PFSK-1 (cell line): ENCODE results near the gene ENTPD8.

ENCODE experiments used
- FOXP2 ChIP-seq: optimal IDR thresholded peaks from 2 replicates; pipeline ENCODE3; 2011; ENCODE audit warnings: borderline replicate concordance, control low read depth, inconsistent platforms; ENCODE audit not compliant: insufficient read depth; ENCODE audit errors: extremely low read length, extremely low read depth
- POLR2AphosphoS5 ChIP-seq: IDR thresholded peaks from 2 replicates; pipeline ENCODE4 v1.6.1; 2012; ENCODE audit warnings: low read depth, mild to moderate bottlenecking, control low read depth, low read length, moderate library complexity
- SIN3A ChIP-seq: IDR thresholded peaks from 2 replicates; pipeline ENCODE4 v1.6.1; 2012; ENCODE audit warnings: mild to moderate bottlenecking, low read length, moderate library complexity, borderline replicate concordance; ENCODE audit not compliant: insufficient read depth
- TAF1 ChIP-seq: IDR thresholded peaks from 2 replicates; pipeline ENCODE4 v1.6.1; 2012; ENCODE audit warnings: low read length, control low read depth, borderline replicate concordance; ENCODE audit not compliant: insufficient read depth
- TF ChIP-seq, protein P1 (sequence below), 2 experiments: IDR thresholded peaks; 2 replicates each; pipeline versions ENCODE4 v1.6.1 to v1.8.0; 2011 to 2012; ENCODE audit warnings: low read depth in 2 of 2, low read length in 2 of 2, control low read depth in 1 of 2, inconsistent platforms in 1 of 2, mild to moderate bottlenecking in 1 of 2, moderate library complexity in 1 of 2; ENCODE audit not compliant: insufficient read depth in 1 of 2

The ENTPD8 gene

DNA sequence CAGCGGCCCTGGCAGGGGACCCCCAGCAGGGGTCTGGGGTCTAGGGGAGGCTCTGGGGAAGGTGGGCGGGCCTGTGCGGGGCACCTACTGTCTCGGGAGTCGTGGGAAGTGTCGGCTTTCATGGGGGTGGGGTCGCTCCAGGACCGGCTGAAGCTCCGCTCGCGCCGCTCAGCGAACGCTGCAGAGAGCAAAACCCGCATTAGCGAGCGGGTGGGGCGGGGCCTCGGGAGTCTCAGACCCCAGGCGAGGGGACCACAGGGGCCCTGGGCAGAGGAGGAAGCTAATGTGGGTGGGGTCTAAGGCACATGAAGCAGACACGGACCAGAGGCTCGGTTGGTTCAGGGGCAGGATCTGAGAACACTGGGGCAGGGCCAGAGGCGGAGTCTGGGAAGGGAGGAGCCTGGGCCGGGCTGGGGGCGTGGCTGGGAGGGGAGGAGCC, 12.5 kb upstream of the ENTPD8 start:
- 0 out of 2 replicates have a peak, but pooled peaks have one; percentile 24 for TF ChIP-seq POLR2AphosphoS5
- no peak for TF ChIP-seq TAF1
- no peak for TF ChIP-seq FOXP2
- TF ChIP-seq SIN3A: no peak

DNA sequence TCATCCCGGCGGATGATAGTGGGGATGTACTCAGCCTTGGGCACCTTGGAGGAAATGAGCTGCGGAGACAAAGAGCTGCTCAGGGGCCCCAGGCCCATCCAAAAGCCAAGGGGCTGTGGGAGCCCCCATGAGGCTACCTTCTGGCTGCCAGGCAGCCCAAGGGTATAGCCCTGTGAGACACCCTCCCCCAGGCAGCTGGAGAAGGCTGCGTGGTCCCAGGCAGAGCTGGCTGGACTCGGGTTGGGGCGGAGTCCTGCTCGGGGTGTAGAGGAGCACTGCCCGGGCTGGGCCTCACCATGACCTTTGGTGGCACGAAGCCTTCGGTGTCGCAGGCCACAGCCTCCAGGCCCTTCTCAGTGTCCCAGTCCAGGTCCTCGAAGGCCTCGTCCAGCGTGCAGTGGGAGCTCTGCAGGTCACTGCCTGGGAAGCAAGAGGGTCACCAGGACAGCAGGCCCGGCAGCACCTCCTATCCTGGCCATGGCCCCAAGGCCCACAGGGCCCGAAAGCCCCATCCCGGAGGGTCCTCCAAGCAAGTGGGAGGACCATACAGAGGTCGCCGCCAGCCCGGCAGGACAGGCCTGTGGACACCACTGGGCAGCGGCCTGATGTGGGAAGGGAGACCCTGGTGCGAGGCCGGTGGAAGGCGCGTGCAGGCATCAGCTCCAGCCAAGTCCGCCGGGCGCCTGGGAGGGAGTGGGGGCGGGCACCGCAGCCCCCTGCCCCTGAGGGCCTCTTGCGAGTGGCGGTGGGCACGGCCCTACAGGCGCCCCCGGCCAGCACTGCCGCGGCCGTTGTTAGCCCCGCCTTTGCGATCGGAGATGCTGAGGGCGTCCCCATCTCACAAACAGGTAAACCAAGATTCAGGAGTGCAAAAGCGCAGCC, 11.8 kb upstream of the ENTPD8 start:
- TF ChIP-seq, protein P1, sequence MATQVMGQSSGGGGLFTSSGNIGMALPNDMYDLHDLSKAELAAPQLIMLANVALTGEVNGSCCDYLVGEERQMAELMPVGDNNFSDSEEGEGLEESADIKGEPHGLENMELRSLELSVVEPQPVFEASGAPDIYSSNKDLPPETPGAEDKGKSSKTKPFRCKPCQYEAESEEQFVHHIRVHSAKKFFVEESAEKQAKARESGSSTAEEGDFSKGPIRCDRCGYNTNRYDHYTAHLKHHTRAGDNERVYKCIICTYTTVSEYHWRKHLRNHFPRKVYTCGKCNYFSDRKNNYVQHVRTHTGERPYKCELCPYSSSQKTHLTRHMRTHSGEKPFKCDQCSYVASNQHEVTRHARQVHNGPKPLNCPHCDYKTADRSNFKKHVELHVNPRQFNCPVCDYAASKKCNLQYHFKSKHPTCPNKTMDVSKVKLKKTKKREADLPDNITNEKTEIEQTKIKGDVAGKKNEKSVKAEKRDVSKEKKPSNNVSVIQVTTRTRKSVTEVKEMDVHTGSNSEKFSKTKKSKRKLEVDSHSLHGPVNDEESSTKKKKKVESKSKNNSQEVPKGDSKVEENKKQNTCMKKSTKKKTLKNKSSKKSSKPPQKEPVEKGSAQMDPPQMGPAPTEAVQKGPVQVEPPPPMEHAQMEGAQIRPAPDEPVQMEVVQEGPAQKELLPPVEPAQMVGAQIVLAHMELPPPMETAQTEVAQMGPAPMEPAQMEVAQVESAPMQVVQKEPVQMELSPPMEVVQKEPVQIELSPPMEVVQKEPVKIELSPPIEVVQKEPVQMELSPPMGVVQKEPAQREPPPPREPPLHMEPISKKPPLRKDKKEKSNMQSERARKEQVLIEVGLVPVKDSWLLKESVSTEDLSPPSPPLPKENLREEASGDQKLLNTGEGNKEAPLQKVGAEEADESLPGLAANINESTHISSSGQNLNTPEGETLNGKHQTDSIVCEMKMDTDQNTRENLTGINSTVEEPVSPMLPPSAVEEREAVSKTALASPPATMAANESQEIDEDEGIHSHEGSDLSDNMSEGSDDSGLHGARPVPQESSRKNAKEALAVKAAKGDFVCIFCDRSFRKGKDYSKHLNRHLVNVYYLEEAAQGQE (IDR thresholded peaks at IDR 0.05; ENCODE audit: insufficient read depth in 1 of 2, low read depth in 2 of 2, low read length in 2 of 2): no peak
- no peak for TF ChIP-seq POLR2AphosphoS5
- no peak for TF ChIP-seq SIN3A
- no peak for TF ChIP-seq TAF1
- TF ChIP-seq FOXP2: no peak

DNA sequence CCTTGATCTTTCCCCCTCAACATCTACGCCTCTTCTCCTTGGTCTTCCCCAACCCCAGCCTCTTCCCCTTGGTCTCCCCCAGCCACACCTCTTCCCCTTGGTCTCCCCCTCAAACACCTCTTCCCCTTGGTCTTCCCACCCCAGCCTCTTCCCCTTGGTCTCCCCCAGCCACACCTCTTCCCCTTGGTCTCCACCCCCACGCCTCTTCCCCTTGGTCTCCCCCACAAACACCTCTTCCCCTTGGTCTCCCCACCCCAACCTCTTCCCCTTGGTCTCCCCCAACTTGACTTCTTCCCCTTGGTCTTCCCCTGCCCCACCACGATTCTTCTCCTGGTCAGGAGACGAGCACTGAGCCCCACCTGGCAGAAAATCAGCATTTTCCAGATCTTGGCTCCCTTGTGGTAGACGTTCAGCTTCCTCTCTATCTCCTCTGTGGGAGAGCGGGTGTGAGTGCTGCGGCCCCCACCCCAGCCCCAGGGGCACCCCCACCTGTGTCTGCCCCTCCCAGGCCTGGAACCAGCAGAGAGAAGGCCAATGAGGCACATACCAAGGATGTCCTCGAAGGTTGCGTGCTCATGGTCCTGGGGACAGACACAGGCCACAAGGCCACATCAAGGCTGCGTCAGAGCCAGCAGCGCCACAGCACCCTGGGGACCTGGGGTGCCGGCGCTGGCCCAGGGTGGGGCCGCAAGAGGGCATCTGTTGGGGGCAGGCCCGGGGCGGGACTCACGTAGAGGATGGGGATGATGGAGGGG, 11.0 kb upstream of the ENTPD8 start:
- TF ChIP-seq, protein P1 (IDR thresholded peaks at IDR 0.05; ENCODE audit: insufficient read depth in 1 of 2, low read depth in 2 of 2, low read length in 2 of 2): no peak
- TF ChIP-seq TAF1: no peak
- no peak for TF ChIP-seq FOXP2
- TF ChIP-seq SIN3A: no peak
- no peak for TF ChIP-seq POLR2AphosphoS5

DNA sequence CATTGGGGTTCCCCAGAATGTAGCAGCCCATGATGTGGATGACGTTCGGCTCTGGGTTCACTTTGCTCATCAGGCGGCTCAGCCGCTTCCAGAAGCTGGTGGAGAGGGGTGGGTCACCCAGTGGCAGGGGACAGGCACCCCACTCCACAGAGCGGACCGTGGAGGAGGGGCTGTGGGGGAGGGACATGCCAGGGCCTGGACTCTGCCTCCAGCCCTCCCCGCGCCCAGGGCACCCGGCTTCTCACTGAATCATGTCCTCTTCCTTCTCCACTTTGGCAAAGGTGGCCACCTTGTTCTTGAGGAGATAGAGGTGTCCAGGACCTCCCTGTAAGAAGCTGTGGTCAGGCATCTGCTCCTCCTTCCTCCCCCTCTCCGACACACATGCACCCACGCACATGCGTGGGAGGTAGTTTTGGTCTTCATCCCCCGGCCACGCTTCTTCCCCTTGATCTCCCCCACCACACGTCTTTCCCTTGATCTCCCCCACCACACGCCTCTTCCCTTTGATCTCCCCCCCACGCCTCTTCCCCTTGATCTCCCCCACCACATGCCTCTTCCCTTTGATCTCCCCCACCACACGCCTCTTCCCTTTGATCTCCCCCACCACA, 8.9 kb upstream of the ENTPD8 start:
- no peak for TF ChIP-seq TAF1
- no peak for TF ChIP-seq SIN3A
- no peak for TF ChIP-seq POLR2AphosphoS5
- TF ChIP-seq, protein P1 (IDR thresholded peaks at IDR 0.05; ENCODE audit: insufficient read depth in 1 of 2, low read depth in 2 of 2, low read length in 2 of 2): no peak
- TF ChIP-seq FOXP2: no peak

DNA sequence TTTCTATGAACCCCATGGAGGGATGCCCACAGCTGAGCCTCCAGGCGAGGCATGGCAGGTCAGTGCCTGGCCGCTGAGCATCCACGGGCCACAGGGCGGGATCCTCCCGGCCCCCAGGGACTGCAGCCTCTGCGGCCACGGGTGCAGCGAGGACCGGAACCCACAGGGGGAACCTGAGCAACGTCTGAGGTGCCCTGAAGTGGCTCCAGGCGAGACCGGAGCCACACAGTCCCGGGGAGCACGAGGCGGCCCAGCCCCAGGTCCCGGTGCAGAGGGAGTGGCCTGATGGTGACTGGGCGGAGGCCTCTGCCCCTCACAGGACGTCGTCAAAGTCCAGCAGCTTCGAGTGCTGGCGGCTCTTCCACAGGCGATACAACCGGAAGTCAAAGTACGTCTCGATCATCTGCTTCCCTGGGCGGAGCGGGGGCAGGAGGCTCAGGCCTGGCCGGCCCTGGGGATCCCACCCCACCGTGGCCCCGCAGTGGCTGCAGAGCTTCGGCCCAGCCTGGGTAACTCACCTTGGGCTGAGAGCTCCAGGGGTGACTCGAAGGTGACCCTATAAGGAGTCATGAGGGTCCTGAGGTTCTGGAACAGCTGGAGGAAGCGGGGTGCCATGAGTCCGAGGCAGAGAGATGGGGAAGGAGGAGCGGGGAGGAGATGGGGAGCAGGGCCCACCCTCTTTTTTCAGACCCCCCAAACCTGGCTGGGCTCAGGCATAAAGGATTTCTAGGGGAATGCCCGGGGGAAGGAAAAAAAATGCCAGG, 8.1 kb upstream of the ENTPD8 start:
- no peak for TF ChIP-seq FOXP2
- TF ChIP-seq, protein P1 (IDR thresholded peaks at IDR 0.05; ENCODE audit: insufficient read depth in 1 of 2, low read depth in 2 of 2, low read length in 2 of 2): no peak
- no peak for TF ChIP-seq TAF1
- no peak for TF ChIP-seq SIN3A
- TF ChIP-seq POLR2AphosphoS5: no peak
